OCI-M2 (cell line): Measurements from ENCODE around the gene MAFG.

Experiments
- DNase-seq: peaks from one replicate; lab custom pipeline; 2025; ENCODE audit not compliant: unreplicated experiment; lab: John Stamatoyannopoulos, UW

MAFG gene

DNA sequence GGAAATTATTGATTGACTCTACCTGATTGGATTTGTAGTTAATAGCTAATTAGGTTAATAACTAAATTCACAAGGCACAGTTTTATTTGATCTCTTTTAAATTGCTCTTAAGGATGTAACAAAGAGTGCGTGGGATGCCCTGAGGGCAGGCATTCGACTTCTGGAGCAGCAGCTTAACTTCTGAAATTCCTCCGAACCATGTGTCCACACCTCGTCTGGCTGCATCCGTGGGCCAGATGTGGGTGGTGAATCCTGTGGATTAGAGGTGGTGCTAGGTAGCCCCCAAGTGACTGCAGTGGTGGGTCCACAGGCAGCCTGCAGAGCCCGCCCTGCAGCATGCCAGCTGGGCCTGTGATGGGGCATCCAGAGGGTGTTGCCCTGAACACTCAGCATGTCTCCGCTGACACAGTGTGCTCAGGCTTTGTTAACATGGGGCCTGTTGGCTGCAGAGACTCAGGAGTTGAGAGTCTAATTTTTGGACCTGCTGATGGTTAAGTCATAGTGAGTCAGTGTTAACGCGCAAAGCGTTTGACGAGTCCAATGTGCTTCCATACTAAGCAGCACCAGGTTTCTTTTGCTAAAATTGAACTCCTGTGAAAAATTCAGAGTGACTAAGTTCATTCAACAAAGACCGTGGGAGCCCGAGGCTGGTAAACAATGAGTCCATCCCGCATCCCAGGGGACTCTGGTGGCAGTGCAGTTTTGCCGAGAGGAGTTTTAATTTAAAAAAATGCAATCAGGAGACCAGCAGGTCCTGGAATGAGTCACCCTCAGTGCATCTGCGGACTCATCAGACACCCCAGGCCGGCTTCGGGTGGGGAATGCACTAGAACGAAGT is 29.3 kb downstream of the MAFG start:
- no peak for DNase-seq

DNA sequence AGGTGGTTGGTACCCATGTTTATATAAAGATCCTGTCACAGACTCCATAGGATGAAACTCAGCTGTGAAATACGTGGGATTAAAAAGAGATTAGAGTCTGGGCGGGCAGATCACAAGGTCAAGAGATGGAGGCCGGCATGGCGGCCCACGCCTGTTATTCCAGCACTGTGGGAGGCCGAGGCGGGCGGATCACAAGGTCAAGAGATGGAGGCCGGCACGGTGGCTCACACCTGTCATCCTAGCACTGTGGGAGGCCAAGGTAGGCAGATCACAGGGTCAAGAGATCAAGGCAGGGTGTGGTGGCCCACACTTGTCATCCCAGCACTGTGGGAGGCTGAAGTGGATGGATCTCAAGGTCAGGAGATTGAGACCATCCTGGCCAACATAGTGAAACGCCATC is 32.1 kb downstream of the MAFG start:
- DNase-seq, result no peak

DNA sequence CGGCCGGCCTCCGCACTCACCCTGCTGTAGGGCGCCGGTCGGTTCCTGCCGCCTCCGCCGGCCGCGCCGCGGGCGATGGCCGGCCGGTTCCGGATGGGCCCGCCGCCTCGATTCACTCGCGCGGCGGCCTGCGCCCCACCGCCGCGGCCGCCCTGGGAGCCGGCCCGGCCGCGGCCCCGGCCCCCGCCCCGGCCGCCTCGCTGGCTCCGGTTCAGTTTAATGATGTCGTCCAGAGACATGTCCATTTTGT is 36.3 kb downstream of the MAFG start:
- DNase-seq, result no peak

DNA sequence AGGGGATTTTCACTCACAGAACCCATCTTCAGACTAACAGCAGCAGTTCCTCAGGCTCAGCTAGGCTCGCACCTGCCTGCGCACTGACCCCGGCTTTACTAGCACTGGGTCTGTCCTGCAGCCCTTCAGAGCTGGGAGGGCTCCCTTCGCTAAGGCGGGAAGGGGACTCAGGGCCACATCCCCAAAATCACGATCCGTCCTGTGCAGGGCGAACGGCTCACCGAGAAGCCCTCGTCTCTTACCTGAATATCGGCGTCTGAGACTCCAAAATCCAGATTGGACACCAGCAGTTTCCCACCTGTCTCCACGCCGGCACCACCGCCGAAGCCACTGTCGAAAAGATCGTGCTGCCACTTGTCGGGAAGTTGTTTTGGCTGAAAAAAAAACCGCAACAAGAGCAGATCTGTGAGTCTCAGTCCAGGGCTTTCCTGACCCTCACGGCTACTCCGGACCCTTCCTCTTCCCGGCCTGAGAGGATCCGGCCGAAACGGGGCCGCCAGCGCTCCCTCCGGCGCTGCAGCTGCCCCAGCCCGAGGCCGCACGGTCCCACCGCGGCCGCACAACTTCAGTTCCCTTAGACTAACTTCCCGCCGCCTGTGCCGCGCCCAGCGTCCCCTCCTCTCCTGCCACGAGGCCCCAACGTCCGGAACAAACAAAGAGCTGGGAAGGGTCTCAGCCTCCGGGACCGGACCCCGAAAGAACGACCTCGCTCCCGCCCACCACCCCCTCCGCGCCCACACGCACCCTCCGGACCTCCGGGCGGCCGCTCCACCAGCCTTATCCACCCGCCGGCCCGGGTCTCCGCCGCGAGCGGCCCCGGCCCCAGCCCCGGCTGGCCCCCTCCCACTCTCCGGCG is 36.9 kb downstream of the MAFG start:
- no peak for DNase-seq

- DNase-seq, result no peak
These were observed 37.9 kb downstream of the MAFG start for GRCh38 chr17:81889602-81890001.

DNA sequence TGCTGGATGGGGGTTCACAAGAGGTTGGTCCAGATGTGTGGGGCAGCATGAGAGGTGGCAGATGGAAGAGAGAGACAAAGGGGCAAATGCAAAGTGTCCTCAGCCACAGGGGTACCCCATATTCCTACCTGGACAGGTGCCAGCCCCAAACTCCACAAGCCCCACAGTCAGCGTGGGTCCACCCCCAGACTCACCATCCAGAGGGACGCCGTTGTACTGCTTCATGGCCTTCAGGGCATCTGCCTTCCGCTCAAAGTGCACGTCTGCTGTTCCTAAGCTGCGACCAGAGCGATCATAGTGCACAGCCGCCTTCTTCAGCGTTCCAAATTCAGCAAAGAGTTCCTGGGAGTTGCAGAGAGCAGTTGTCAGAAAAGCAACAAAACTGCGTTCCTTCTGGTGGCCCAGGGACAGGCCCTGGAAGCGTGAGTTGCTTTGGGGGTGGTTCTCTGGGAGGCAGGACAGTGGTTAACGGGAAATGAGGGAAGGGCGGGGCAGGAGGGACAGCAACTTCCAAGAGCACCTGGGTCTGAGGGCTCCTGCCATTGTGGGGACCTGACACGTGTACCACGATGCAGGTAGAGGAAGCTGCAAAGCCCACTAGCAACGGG is 38.4 kb downstream of the MAFG start:
- DNase-seq, result no peak

DNA sequence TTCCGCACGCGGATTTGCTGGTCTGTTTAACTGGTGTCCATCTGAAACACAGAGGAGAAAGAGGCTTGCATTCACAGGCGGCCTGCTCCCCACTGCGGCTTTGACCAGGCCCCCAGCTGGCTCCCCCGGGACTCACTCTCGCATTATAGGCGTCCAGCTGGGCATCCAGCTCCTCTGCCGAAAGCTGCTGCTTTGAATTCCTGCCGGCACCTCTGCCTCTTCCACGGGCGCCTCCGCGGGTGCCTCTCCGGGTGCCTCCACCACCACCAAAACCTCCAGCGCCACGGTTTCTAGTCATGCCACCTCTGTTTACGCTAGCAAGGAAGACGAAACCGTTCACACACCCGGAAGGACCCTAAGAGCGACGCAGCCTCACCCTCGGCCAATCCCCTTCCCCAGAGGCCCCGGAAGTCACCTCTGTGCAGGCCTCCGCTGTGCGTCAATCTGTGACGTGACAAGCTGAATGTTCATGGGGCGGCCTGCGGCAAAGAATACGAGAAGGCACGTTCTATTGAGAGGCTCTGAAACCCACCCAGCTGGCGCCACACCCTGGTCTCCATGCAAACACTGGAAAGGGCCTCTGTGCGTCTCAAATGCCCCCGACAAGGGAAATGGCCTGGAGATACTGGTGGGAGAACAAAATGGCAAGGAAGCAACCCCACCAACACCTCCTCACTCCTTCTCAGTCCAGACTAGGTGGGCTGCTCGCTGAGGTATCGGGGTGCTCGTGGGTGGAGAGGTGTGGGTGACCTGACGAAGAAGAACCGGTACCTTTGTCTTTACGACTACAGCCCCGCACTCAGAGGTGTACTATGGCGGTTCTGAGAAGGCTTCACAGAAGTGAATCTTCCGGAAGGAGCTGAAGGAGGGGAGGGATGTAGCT is 39.2 kb downstream of the MAFG start:
- no peak for DNase-seq

DNA sequence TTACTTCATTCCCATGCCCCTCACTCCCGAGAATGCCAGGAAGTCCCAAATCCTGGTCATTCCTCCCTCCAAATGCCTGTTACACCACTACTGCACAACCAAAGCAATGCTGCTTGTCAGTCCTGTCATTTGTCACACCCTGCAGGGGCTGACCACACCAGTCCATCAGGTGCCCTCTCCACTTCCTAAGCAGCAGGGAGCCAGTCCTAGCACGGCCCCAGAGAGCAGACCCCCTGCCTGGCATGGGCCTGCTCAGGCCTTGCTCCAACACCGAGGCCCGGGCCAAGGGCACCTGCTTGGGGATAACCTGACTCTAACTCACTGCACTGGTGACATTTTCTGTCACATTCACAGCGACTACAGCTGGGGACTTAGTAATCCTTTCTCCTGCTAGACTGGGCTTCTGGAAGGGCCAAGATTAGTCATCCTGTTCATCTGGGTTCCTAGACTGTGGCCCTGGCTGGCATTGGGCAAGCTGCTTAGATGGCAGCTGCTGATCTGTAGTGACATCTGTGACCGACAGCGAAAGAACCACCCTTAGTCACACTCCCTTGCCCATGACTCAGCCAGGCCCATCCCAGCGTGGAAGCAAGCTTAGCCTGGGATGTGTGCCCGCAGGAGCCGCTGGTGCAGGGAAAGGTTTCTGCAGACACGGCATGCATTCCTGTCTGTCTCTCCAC is 41.5 kb downstream of the MAFG start:
- no peak for DNase-seq

DNA sequence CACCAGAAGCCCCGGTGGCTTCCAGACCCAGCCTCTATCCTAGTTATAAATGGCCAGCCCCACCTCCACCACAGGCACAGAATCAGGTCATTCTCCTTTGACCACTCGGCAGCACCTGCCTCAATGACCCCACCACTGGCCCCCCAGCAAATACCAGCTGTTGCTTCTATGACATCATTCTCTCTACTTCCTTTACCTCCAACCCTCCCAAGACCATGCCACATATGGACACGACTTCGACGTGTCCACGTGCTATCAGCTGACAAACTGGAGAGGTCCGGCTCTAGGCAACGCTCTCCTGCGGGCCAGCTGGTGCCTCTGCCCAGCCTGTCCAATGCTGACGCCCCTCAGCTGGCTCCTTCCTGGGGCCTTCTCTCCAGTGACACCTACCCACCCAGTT is 42.1 kb downstream of the MAFG start:
- DNase-seq, result no peak

GRCh38 chr17:81884968-81885367 is 42.6 kb downstream of the MAFG start:
- no peak for DNase-seq

DNA sequence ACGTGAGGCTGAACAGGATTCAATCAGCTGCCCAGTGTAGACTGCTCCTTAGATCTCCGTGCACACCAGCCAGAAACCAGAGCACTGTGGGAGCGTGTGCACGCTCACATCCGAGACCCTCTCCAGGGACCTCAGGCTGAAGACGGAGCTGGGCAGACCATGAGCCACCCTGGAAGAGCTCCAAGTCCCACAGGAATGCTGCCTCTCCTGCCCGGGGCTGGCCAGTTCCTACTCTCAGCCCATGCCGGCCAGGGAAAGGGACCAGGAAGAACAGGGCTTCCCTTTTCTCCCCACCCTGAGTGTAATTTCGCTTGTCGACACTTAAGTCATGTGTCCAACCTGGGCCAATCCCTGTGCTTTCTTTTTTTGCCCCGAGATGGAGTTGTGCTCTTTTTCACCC is 43.0 kb downstream of the MAFG start:
- no peak for DNase-seq

GRCh38 chr17:81879121-81879520 is 48.4 kb downstream of the MAFG start:
- no peak for DNase-seq

DNA sequence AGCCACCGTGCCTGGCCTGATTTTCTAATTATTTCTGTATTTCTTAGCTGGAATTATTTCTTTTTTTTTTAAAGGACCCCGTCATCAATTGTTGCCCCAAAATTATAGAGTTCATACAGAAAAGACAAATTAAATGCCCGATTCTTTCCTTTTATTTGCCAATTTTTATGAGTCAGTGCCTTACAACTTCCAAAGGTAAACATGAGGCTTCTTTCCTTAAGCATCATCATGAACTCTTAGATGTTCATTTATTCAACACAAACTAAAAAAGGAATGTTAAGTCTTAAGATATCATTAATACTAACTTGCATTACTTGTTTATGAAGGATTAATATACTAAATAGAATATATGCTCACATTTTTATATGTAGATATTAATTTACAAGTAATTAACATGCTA is 49.2 kb downstream of the MAFG start:
- DNase-seq, result no peak

GRCh38 chr17:81877569-81877968 is 50.0 kb downstream of the MAFG start:
- DNase-seq, result no peak

- DNase-seq, result no peak
These were observed 55.9 kb downstream of the MAFG start for GRCh38 chr17:81871387-81872230.

DNA sequence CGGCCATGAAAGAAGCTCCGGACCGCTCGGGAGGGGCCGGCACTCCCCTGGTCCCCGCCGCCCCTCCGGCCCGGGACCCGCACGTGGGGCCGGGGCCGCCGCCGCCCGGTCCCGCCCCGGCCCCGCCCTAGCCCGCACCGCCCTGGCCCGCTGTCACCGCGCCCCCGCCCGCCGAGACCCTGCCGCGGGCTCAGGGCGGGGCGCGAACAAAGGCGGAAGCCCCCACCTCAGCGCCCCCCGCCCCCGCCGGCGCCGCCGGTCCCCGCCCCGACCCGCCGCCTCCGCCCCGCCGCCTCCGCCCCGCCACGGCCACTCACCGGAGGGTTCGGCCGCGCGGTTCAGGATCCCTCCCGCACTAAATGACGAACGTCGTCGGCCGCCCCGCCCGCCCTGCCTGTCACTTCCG is 56.6 kb downstream of the MAFG start, which contains the start of gene ARHGDIA:
Gene ARHGDIA, minus strand, starts transcription at position 357 of the 406 bp plus-strand sequence. CDS start 1,407 bp downstream, outside the sequence.
- no peak for DNase-seq

- no peak for DNase-seq
These were observed 57.2 kb downstream of the MAFG start for GRCh38 chr17:81870131-81870980.
